GM18505 (cell line): ENCODE results near the gene FGF8.

Experiments used
- ATAC-seq: cut with Tn5 transposase; IDR thresholded peaks from one replicate; pipeline ENCODE4 v1.9.1; 2021; ENCODE audit not compliant: unreplicated experiment
- POLR2A ChIP-seq: IDR thresholded peaks from 4 replicates; pipeline ENCODE4 v1.6.1; 2011; ENCODE audit warnings: borderline replicate concordance; ENCODE audit not compliant: insufficient read depth, insufficient read length; ENCODE audit errors: extremely low read depth

Gene FGF8

GRCh38 chr10:101770331-101771215, 5.3 kb downstream of the FGF8 start:
- TF ChIP-seq POLR2A = no peak

GRCh38 chr10:101769541-101770180, 6.3 kb downstream of the FGF8 start:
- no peak for ATAC-seq
- TF ChIP-seq POLR2A = no peak

More at GRCh38 chr10:101770331-101771215, 5.3 kb downstream of the FGF8 start:
- ATAC-seq = no peak

- ATAC-seq = no peak
- TF ChIP-seq POLR2A = no peak
These were observed 7.1 kb downstream of the FGF8 start for GRCh38 chr10:101768791-101769170.

GRCh38 chr10:101767966-101768790, 7.7 kb downstream of the FGF8 start:
- no peak for ATAC-seq
- TF ChIP-seq POLR2A = no peak

- no peak for ATAC-seq
- TF ChIP-seq POLR2A = no peak
These were observed 8.3 kb downstream of the FGF8 start for GRCh38 chr10:101767600-101767945.

GRCh38 chr10:101766753-101767599, 8.9 kb downstream of the FGF8 start:
- TF ChIP-seq POLR2A = no peak
- no peak for ATAC-seq

- TF ChIP-seq POLR2A = no peak
- no peak for ATAC-seq
These were observed 9.6 kb downstream of the FGF8 start for GRCh38 chr10:101766306-101766705.

- no peak for ATAC-seq
- no peak for TF ChIP-seq POLR2A
These were observed 12.6 kb downstream of the FGF8 start for GRCh38 chr10:101763141-101763846.

- no peak for ATAC-seq
- TF ChIP-seq POLR2A = no peak
These were observed 13.2 kb downstream of the FGF8 start for GRCh38 chr10:101762736-101763135.

GRCh38 chr10:101761226-101761625, 14.7 kb downstream of the FGF8 start:
- no peak for TF ChIP-seq POLR2A
- no peak for ATAC-seq

- TF ChIP-seq POLR2A = no peak
- no peak for ATAC-seq
These were observed 15.4 kb downstream of the FGF8 start for GRCh38 chr10:101760510-101760909.
